ENCODE results near the gene KIF26B. TPM values are rescaled to one million over a fixed set of nuclear protein-coding genes. Genes with fewer than 3 reads are reported as not detected.
"Not testable (repeated sequence)": the region's sequence is repeated elsewhere in the genome, so short reads cannot be mapped to it uniquely, and the experiment has no call there.

The KIF26B gene
- total RNA-seq, 3 donors from 2014 or later (not counting 1 experiment from before 2014, with no cell fraction given): 0.16 to 0.96 (median 0.18) TPM

DNA sequence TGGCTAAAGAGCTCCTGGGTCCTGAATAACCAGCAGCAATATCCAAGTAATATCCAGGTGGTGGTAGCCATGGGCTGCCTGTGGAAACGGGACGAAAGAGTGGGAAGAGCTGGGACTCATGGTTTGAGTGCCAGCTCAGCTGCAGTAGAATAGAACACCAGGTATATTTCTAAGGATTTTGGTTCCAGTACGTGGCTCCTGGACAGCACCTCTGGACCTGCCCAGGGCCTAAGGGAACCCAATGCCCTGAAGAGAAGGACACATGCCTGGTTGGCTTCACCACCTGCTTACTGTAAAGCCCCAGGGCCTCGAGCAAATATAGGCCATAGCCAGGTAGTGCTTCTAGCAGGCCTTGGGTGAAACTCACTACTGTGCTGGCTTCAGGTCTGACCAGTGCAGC is 566.7 kb downstream of the KIF26B start:
- ATAC-seq (no peak), DNase-seq (no peak)
- no peak for TF ChIP-seq CTCF (IDR thresholded peaks at IDR 0.05)
- Histone ChIP-seq H3K27me3 (ENCODE audit: control insufficient read depth, insufficient read depth, low read length) (no peaks in the 10 kb centered on the region), H3K9me3 (ENCODE audit: control insufficient read depth, insufficient read depth, low read length) (peaks cover 2% of the 10 kb centered on the region), H3K4me3 (ENCODE audit: low read length) (no peak overlapping the region), H3K27ac (ENCODE audit: low read length) (no peak overlapping the region), H3K4me1 (ENCODE audit: control insufficient read depth, insufficient read depth, low read length) (no peaks in the 10 kb centered on the region), H3K36me3 (ENCODE audit: control insufficient read depth, insufficient read depth, low read length) (no peaks in the 10 kb centered on the region)
- intact Hi-C loops (cut with micrococcal nuclease): no loop called here
- Mint-ChIP-seq H3K4me1 (no peaks in the 10 kb centered on the region), H3K9me3 (peaks cover 3 to 5% of the 10 kb centered on the region in 2 donors), H3K4me3 (no peak overlapping the region), H3K27ac (no peak overlapping the region), H3K27me3 (ENCODE audit: low read depth in 2 of 2) (no peaks in the 10 kb centered on the region), H3K36me3 (peaks cover 16% of the 10 kb centered on the region)
- 86% methylated on average over 4 of the region's 4 CpGs for WGBS (ENCODE audit: insufficient coverage)

DNA sequence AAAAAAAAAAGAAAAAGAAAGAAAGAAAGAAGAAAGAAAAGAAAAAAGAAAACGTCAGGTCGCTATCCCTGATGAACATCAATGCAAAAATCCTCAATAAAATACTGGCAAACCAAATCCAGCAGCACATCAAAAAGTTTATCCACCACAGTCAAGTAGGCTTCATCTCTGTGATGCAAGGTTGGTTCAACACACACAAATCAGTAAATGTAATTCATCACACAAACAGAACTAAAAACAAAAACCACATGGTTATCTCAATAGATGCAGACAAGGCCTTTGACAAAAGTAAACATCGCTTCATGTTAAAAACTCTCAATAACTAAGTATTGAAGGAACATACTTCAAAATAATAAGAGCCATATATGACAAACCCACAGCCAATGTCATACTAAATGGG is 573.2 kb downstream of the KIF26B start:
- H3K9me3 ChIP-seq (ENCODE audit: control insufficient read depth, insufficient read depth, low read length); H3K4me1 Mint-ChIP-seq; H3K27me3 Mint-ChIP-seq (ENCODE audit: low read depth in 2 of 2); DNase-seq; H3K27ac ChIP-seq (ENCODE audit: low read length); H3K4me3 Mint-ChIP-seq; H3K27me3 ChIP-seq (ENCODE audit: control insufficient read depth, insufficient read depth, low read length); H3K4me3 ChIP-seq (ENCODE audit: low read length); H3K36me3 ChIP-seq (ENCODE audit: control insufficient read depth, insufficient read depth, low read length); ATAC-seq; intact Hi-C loops (cut with micrococcal nuclease); H3K27ac Mint-ChIP-seq; H3K4me1 ChIP-seq (ENCODE audit: control insufficient read depth, insufficient read depth, low read length): not testable (repeated sequence)
- Mint-ChIP-seq H3K9me3 (peaks cover 9 to 10% of the 10 kb centered on the region in 2 donors), H3K36me3 (peaks cover 54% of the 10 kb centered on the region)
- 96% methylated on average over 2 of the region's 3 CpGs for WGBS (ENCODE audit: insufficient coverage)

DNA sequence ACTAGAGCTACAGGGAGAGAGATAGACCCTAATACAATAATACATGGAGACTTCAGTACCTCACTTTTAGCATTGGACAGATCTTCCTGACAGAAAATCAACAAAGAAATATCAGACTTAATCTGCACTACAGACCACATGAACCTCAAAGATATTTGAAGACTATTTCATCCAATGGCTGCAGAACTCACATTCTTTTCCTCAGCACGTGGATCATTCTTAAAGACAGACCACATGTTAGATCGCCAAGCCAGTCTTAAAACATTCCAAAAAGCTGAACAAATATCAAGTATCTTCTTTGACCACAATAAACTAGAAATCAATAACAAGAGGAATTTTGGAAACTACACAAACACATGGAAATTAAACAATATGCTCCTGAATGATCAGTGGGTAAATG is 576.0 kb downstream of the KIF26B start:
- Histone ChIP-seq H3K27ac (ENCODE audit: low read length) (no peak overlapping the region), H3K4me3 (ENCODE audit: low read length) (no peak overlapping the region), H3K4me1 (ENCODE audit: control insufficient read depth, insufficient read depth, low read length) (no peaks in the 10 kb centered on the region), H3K27me3 (ENCODE audit: control insufficient read depth, insufficient read depth, low read length) (no peaks in the 10 kb centered on the region), H3K9me3 (ENCODE audit: control insufficient read depth, insufficient read depth, low read length) (peaks cover 2% of the 10 kb centered on the region), H3K36me3 (ENCODE audit: control insufficient read depth, insufficient read depth, low read length) (no peaks in the 10 kb centered on the region)
- peaks cover 46% of the 10 kb centered on the region for H3K36me3 Mint-ChIP-seq
- no peak for TF ChIP-seq CTCF (IDR thresholded peaks at IDR 0.05)
- no peak overlapping the region for H3K27ac Mint-ChIP-seq
- H3K4me1 Mint-ChIP-seq: no peaks in the 10 kb centered on the region
- intact Hi-C loops (cut with micrococcal nuclease): no loop called here
- H3K4me3 Mint-ChIP-seq: no peak overlapping the region
- WGBS (ENCODE audit: insufficient coverage): 84% methylated on average over 2 of the region's 2 CpGs
- ATAC-seq: no peak
- peaks cover 7 to 8% of the 10 kb centered on the region in 2 donors for H3K9me3 Mint-ChIP-seq
- no peaks in the 10 kb centered on the region for H3K27me3 Mint-ChIP-seq (ENCODE audit: low read depth in 2 of 2)
- DNase-seq: no peak

- not testable (repeated sequence) for H3K9me3 Mint-ChIP-seq, H3K4me3 Mint-ChIP-seq
These were observed 585.6 kb downstream of the KIF26B start for GRCh38 chr1:245740336-245740735.

More at GRCh38 chr1:245740336-245740735, 585.6 kb downstream of the KIF26B start:
- H3K4me1 ChIP-seq (ENCODE audit: control insufficient read depth, insufficient read depth, low read length); H3K9me3 ChIP-seq (ENCODE audit: control insufficient read depth, insufficient read depth, low read length); H3K36me3 ChIP-seq (ENCODE audit: control insufficient read depth, insufficient read depth, low read length); ATAC-seq; H3K27me3 ChIP-seq (ENCODE audit: control insufficient read depth, insufficient read depth, low read length); H3K36me3 Mint-ChIP-seq; H3K27ac Mint-ChIP-seq; H3K4me1 Mint-ChIP-seq; H3K4me3 ChIP-seq (ENCODE audit: low read length); intact Hi-C loops (cut with micrococcal nuclease); H3K27me3 Mint-ChIP-seq (ENCODE audit: low read depth in 2 of 2); H3K27ac ChIP-seq (ENCODE audit: low read length); DNase-seq: not testable (repeated sequence)
- WGBS (ENCODE audit: insufficient coverage): no CpG with 5 or more reads among the region's 1 CpG
